Natural killer cell treated with Interleukin-12 subunit alpha and Interleukin-12 subunit beta and Interleukin-15 and Interleukin-18, amount 100 ng/mL, for 72 hours (primary cell): Measurements from ENCODE around the gene COQ2. TPM values are rescaled to one million over a fixed set of nuclear protein-coding genes. Genes with fewer than 3 reads are reported as not detected.

ENCODE experiments used
- ATAC-seq, 2 donors: fragments of 150-1000 bp; cut with Tn5 transposase in 1 of 2; sonication (Bioruptor Pico), chemical (Tn5 transposase) in 1 of 2; 2 replicates each; pipeline ENCODE4 v1.10.0; 2021
- DNase-seq: peaks from one replicate; pipeline ENCODE4 v3.0.0; 2022; ENCODE audit warnings: low spot score
- H3K27ac Mint-ChIP-seq, 2 donors: 1 replicate in 1 of 2; 2 replicates in 1 of 2; pipeline ENCODE4 v1.8.0; 2022; ENCODE audit warnings: mixed read lengths in 2 of 2, mild to moderate bottlenecking in 1 of 2, moderate library complexity in 1 of 2
- H3K27me3 Mint-ChIP-seq, 2 donors: 1 replicate in 1 of 2; 2 replicates in 1 of 2; pipeline ENCODE4 v1.8.0; 2022; ENCODE audit warnings: mixed read lengths in 2 of 2
- H3K36me3 Mint-ChIP-seq: one replicate; pipeline ENCODE4 v1.8.0; 2022; ENCODE audit warnings: mixed read lengths
- H3K4me1 Mint-ChIP-seq, 2 donors: 1 replicate in 1 of 2; 2 replicates in 1 of 2; pipeline ENCODE4 v1.8.0; 2022; ENCODE audit warnings: low read depth in 2 of 2, mixed read lengths in 2 of 2, mild to moderate bottlenecking in 1 of 2
- H3K4me3 Mint-ChIP-seq: one replicate; pipeline ENCODE4 v1.8.0; 2022; ENCODE audit warnings: mixed read lengths
- H3K9me3 Mint-ChIP-seq: 2 replicates; pipeline ENCODE4 v1.8.0; 2022; ENCODE audit warnings: mixed read lengths
- total RNA-seq, 2 donors: library from RNA; stranded (reverse); gene quantifications; one replicate each; pipeline ENCODE4 v1.2.3, GENCODE V29; 2022

The COQ2 gene
- total RNA-seq, 2 donors from 2014 or later = 10.8 to 16.2 TPM

DNA sequence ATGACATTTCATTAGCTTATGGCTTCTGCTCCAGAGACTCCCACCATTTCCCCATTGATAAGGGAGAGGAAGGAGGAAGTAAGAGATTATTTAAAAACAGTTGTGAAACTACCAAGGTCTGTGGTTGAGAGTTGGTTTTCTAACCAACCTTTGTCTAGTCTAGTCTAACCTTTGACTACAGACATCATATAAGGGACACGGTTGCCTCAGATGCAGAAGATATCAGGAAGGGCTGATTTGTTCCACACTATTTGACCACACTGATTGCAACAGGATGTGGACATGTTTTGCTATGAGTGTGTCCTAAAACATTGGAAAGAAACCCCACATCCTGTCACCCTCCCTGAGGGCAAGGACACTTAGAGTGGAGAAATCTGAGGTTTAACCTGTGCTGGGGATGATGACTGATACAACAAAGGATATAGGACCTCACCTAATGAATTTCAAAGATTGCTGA is 53.0 kb downstream of the COQ2 start:
- peaks cover 4% of the 10 kb centered on the region for H3K9me3 Mint-ChIP-seq
- H3K27ac Mint-ChIP-seq = peak overlapping the region; percentile 39 to 89
- no peaks in the 10 kb centered on the region for H3K36me3 Mint-ChIP-seq
- peaks cover 48 to 57% of the 10 kb centered on the region in 2 donors for H3K4me1 Mint-ChIP-seq
- H3K27me3 Mint-ChIP-seq = no peaks in the 10 kb centered on the region
- ATAC-seq = peak; percentile 92 to 94
- peak overlapping the region; percentile 75 for H3K4me3 Mint-ChIP-seq
- DNase-seq = peak; percentile 71

DNA sequence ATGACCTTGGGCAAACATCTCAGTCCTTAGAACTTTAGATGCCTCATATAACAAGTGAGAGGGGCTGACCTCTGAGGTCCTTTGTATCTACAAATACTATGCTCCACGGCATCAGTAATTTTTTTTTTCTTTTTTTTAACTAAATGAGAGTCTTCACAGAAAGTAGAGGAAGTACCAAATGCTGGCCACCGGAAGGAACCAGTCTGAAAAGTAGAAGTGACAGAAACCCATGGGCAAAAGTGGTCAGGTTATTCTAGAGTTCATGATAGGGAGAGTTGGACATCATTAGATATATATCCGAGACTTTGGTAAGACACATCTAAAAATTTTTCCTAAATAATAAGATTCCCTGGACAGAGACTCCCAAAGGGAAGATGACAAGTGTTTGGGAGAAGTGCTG is 53.7 kb downstream of the COQ2 start:
- DNase-seq (no peak), ATAC-seq (no peak)
- H3K9me3 Mint-ChIP-seq = peaks cover 4% of the 10 kb centered on the region
- H3K27me3 Mint-ChIP-seq = no peaks in the 10 kb centered on the region
- H3K4me3 Mint-ChIP-seq = peak overlapping the region; percentile 75
- H3K27ac Mint-ChIP-seq = peak overlapping the region; percentile 39 to 89
- no peaks in the 10 kb centered on the region for H3K36me3 Mint-ChIP-seq
- peaks cover 43 to 53% of the 10 kb centered on the region in 2 donors for H3K4me1 Mint-ChIP-seq

DNA sequence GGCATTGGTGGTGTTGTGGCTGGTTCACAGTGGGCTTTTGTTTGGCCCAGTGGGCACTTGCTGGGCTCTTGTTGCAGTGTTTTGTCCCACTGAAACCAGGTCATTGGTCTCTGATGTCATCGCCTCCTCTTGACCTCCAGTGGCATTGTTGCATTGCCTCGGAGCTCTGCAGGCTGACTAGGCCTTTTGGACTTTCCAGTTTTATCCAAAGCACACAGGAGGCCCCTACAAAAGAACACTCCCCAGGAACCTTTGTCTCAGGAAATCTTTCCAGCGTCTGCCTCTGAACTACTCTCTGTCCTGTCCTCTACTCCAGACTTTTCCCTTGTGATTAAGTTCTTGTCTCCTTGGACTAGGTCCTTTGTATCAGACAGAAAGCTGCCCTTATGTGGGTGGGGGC is 54.8 kb downstream of the COQ2 start:
- H3K4me3 Mint-ChIP-seq = peak overlapping the region; percentile 25
- peaks cover 40 to 44% of the 10 kb centered on the region in 2 donors for H3K4me1 Mint-ChIP-seq
- H3K36me3 Mint-ChIP-seq = no peaks in the 10 kb centered on the region
- DNase-seq (no peak), ATAC-seq (no peak)
- H3K27ac Mint-ChIP-seq = peak overlapping the region in 1 of 2 donors; percentile 41
- peaks cover 4% of the 10 kb centered on the region for H3K9me3 Mint-ChIP-seq
- H3K27me3 Mint-ChIP-seq = no peaks in the 10 kb centered on the region

DNA sequence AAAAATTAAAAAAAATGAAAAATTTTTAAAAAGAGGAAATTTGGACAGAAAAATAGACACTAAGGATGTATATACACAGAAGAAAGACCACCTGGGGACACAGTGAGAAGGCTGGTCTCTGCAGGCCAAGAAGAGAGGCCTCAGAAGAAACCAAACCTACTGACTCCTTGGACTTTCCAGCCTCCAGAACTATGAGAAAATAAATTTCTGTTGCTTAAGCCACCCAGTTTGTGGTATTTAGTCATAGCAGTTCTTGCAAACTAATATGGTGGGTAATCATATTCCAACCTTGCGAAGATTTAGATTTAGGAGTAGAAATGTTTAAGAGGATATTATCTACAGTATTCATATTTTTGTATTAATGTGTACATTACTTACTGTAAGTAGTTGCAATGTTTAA is 56.4 kb downstream of the COQ2 start:
- Mint-ChIP-seq H3K9me3 (peaks cover 4% of the 10 kb centered on the region), H3K36me3 (no peaks in the 10 kb centered on the region), H3K27ac (no peak overlapping the region), H3K4me1 (peaks cover 42 to 46% of the 10 kb centered on the region in 2 donors), H3K4me3 (no peak overlapping the region), H3K27me3 (no peaks in the 10 kb centered on the region)
- DNase-seq (no peak), ATAC-seq (no peak)

DNA sequence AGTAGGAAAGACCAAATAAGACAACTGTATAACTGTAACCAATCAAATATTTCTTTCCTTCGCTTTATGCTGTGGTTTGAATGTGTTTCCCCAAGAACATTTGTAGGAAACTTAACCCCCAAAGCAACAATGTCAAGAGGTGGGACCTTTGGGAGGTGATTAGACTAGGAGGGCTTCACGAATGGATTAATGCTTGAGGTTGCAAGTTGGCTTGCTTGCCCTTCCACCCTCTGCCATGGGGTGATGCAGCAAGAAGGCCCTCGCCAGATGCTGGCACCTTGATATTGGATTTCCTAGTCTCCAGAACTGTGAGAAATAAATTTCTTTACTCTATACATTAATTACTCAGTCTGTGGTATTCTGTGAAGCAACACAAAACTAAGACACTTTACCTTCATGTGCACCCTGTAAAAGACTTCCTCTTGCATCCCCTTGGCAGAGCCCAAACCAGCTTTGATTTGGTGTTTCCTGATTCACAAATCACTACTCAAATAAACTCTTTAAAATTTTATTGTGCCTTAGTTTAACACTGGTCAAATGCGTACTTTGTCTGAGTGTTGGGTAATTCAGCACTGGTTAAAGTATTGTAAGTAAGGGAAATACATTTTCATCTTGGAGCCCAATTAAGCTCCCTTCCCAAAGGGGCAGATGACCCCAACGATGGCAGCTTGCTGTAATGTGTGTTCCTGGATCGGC is 59.9 kb downstream of the COQ2 start:
- Mint-ChIP-seq H3K27ac (peak overlapping the region in 1 of 2 donors; percentile 50), H3K36me3 (no peaks in the 10 kb centered on the region), H3K27me3 (no peaks in the 10 kb centered on the region), H3K4me1 (peaks cover 34 to 43% of the 10 kb centered on the region in 2 donors), H3K4me3 (peak overlapping the region; percentile 45), H3K9me3 (no peaks in the 10 kb centered on the region)
- no peak for DNase-seq
- no peak for ATAC-seq

DNA sequence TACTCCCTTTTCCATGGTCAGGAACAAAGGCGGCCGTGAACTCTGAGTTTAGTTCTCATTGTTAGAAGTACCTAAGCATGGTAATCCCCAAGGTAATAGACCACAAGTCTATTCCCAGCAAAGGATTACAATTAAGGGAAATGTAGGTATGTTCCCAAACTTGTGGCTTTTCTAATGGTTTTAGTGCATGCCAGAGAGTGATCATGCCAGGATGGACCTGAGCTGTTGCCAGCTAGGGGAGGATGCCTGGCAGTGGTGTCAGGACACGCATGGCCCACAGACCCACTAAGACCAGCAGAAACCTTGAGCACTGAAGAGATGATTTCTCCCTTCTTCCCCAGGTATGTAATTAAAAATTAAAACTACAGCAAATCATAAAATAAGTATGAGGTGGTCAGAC is 60.8 kb downstream of the COQ2 start:
- ATAC-seq = no peak
- Mint-ChIP-seq H3K36me3 (no peaks in the 10 kb centered on the region), H3K9me3 (no peaks in the 10 kb centered on the region), H3K4me3 (peak overlapping the region; percentile 45), H3K27ac (peak overlapping the region in 1 of 2 donors; percentile 50), H3K27me3 (no peaks in the 10 kb centered on the region), H3K4me1 (peaks cover 41 to 52% of the 10 kb centered on the region in 2 donors)
- no peak for DNase-seq

DNA sequence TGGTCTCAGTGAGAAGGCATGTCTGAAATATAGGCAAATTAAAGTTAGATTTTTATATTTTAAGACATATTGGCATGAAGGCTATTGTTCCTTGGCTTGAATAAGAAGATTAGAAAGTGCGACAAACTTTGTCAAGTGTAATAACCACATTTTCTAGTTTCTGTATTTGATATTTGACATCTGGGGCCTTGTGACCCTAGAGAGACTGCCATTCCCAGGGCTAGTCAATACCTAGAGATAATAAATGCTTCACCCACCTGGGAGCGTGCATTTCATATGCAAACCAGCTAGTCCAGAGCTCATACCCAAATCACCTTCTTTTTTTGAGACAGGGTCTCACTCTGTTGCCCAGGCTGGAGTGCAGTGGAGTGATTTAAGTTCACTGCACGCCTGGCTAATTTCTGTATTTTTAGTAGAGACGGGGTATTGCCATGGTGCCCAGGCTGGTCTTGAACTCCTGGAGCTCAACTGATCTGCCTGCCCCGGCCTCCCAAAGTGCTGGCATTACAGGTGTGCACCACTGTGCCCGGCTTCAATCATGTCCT is 62.6 kb downstream of the COQ2 start:
- Mint-ChIP-seq H3K27ac (peak overlapping the region; percentile 24 to 72), H3K27me3 (no peaks in the 10 kb centered on the region), H3K36me3 (no peaks in the 10 kb centered on the region), H3K4me1 (peaks cover 55 to 70% of the 10 kb centered on the region in 2 donors), H3K4me3 (no peak overlapping the region), H3K9me3 (no peaks in the 10 kb centered on the region)
- DNase-seq (no peak), ATAC-seq (no peak)

DNA sequence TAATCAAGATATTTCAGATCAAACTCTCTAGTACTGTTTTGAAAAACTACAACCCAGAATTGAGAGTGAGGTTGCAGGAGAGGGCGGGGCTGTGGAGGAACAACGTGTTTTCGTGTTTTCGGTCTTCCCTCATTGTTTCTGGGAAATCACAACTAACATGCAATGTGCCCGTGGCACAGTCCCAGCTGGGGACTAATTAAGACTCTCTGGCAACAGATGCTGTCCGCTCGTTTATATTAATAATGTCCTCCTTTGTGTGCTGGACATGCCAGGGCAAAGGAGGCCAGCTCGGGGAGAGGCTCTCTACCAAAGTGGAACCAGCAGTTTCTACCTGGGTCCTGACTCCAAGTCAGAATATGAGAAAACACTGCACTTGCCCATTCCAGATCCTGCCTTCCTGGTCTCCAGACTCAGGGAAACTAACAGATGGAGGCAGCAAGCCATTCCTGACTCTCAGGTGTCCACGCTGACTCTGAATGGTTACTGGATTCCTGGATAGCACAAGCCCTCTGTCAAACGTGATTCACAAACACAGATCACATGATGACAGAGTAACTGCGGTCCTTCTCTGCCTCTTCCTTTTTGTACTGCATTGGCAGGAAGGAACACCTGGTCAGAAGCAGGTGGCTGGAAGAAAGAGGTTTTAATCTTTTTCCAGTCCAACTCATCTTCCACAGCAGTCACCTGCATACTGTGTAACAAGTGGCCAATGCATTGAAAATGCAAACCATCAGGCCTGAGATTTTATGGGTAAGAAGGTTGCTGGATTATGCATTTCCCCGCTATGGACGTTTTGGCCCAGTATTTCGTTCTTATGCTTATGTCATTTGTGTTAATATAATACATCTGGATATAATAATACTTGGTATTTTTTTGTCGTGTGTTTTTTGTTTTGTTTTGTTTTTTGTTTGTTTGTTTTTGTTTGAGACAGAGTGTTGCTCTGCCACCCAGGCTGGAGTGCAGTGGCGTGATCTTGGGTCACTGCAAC is 65.0 kb downstream of the COQ2 start:
- Mint-ChIP-seq H3K9me3 (no peaks in the 10 kb centered on the region), H3K4me3 (peak overlapping the region; percentile 74), H3K36me3 (no peaks in the 10 kb centered on the region), H3K4me1 (peaks cover 63 to 78% of the 10 kb centered on the region in 2 donors), H3K27me3 (no peaks in the 10 kb centered on the region), H3K27ac (peak overlapping the region; percentile 65 to 72)
- peak; percentile 66 for DNase-seq
- peak; percentile 57 to 61 for ATAC-seq

DNA sequence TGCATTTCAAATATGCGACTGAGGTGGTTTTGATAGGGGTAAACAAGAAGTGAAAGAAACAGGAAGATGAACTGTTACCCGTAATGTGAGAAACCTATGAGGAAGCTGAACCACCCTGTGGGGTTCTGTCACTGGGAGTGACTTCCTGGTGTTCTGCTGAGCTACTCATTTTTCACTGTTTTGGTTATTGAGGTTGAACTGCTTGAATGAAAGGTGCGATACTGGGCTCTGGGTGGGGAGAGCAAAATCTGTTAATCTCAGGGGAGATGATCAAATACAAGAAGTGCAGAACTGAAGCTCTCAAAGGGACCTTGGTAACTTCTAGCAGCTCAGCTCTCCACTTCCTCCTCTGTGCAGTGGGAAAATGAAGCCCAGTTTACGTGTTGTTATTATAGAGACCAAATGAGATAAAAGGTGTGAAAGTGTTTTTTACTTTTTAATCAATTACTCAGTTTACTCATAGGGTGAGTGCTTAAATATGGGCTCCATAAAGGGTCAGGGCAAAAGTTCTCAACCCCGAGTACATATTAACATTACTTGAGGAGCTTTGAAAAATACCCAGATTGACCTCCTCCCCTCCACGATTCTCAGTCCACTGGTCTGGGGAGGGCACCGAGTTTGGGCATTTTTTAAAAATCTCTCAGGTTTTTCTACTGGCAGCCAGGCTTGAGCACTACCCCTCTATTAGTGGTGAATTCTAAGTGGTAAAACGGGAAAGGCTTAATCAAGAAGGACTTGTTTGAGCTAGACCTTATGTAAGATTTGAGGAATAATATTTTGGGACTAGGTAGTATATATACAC is 66.7 kb downstream of the COQ2 start:
- no peaks in the 10 kb centered on the region for H3K9me3 Mint-ChIP-seq
- ATAC-seq = peak; percentile 93 to 95

DNA sequence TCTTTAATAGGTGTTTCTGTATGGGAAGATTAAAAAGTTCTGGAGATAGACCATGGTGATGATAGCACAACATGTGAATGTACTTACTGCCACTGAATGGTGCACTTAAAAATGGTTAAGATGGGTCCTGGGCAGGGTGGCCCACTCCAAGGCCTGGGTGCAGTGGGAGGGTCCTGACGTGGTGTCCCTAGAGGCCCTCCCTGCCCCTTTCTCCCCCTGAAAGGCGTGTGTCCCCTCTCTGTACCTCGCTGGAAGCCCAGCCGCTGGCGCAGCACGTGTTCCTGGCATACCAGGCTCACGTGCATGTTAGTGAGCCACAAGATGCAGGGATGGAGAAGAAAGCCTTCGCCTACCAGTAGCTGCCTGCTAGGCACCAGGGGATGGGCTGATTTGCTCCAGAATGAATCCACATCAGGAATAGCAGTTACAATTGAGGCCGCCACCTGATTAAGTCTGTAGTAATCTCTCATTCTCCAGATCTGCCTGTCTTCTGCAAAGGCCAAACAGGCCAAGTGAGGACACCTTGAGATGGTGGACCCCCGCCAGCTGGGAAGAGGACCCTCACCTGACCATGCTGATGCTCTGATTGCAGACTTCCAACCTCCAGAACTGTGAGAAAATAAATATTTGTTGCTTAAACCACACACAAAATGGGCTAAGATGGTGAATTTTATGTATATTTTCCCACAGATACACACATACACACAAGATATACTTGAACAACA is 67.5 kb downstream of the COQ2 start:
- no peaks in the 10 kb centered on the region for H3K9me3 Mint-ChIP-seq
- H3K4me3 Mint-ChIP-seq = peak overlapping the region; percentile 74
- H3K27me3 Mint-ChIP-seq = no peaks in the 10 kb centered on the region
- H3K36me3 Mint-ChIP-seq = peaks cover 4% of the 10 kb centered on the region
- ATAC-seq = peak in 1 of 2 donors; percentile 2
- H3K27ac Mint-ChIP-seq = peak overlapping the region; percentile 65 to 72
- DNase-seq = no peak
- H3K4me1 Mint-ChIP-seq = peaks cover 70 to 82% of the 10 kb centered on the region in 2 donors

More for the DNA sequence above, 66.7 kb downstream of the COQ2 start:
- Mint-ChIP-seq H3K36me3 (peaks cover 4% of the 10 kb centered on the region), H3K4me1 (peaks cover 67 to 79% of the 10 kb centered on the region in 2 donors), H3K27me3 (no peaks in the 10 kb centered on the region), H3K27ac (peak overlapping the region; percentile 65 to 72), H3K4me3 (peak overlapping the region; percentile 74)
- peak; percentile 86 for DNase-seq

DNA sequence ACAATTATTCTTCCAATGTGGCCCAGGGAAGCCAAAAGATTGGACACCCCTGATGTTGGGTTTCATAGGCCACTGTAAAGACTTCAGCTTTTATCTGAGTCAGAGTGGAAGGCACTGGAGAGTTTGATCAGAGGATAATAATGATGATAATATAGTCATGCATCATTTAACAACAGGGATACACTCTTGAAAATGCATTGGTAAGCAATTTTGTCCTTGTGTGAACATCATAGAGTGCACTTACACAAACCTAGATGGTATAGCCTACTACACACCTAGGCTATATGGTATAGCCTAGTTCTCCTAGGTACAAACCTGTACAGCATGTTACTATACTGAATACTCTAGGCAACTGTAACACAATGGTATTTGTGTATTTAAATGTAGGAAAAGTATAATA is 70.5 kb downstream of the COQ2 start:
- H3K9me3 Mint-ChIP-seq = no peaks in the 10 kb centered on the region
- no peak for ATAC-seq

More for the DNA sequence above, 70.5 kb downstream of the COQ2 start:
- Mint-ChIP-seq H3K4me3 (no peak overlapping the region), H3K27ac (no peak overlapping the region), H3K4me1 (peaks cover 77 to 83% of the 10 kb centered on the region in 2 donors), H3K27me3 (no peaks in the 10 kb centered on the region), H3K36me3 (peaks cover 5% of the 10 kb centered on the region)
- DNase-seq = no peak
